ENCODE results near the gene GRAMD2B. TPM values are rescaled to one million over a fixed set of nuclear protein-coding genes. Genes with fewer than 3 reads are reported as not detected.

The GRAMD2B gene
- total RNA-seq, 1 experiment from 2014 or later = 6.7 TPM

- Histone ChIP-seq H3K4me1 (ENCODE audit: insufficient read depth, low read length) (no peaks in the 10 kb centered on the region), H3K79me1 (ENCODE audit: insufficient read depth, low read depth, low read length, poor library complexity, severe bottlenecking) (no peaks in the 10 kb centered on the region), H3K14ac (ENCODE audit: insufficient read depth, low read length) (no peak overlapping the region), H2BK120ac (ENCODE audit: low read depth, low read length, poor library complexity, severe bottlenecking) (no peak overlapping the region), H2BK12ac (ENCODE audit: insufficient read length, low read depth, low read length) (no peak overlapping the region), H4K5ac (ENCODE audit: insufficient read length, low read depth, low read length) (no peak overlapping the region), H3K9me3 (ENCODE audit: control insufficient read depth, low read depth, low read length) (no peaks in the 10 kb centered on the region), H3K27ac (ENCODE audit: insufficient read length, low read depth, low read length) (no peak overlapping the region), H3T11ph (ENCODE audit: low read length) (no peak overlapping the region), H3K23me2 (ENCODE audit: insufficient read length, low read depth, low read length, poor library complexity, severe bottlenecking) (no peaks in the 10 kb centered on the region), H3K27me3 (ENCODE audit: insufficient read depth, low read length) (no peaks in the 10 kb centered on the region), H4K8ac (replicated peaks; ENCODE audit: insufficient read length, low read depth, low read length) (no peak overlapping the region), H2BK20ac (ENCODE audit: low read depth, low read length, poor library complexity, severe bottlenecking) (no peak overlapping the region), H3K4ac (ENCODE audit: low read depth, low read length) (no peak overlapping the region), H3K23ac (ENCODE audit: insufficient read length, low read depth, low read length) (no peak overlapping the region), H3K56ac (ENCODE audit: insufficient read length, low read depth, low read length) (no peak overlapping the region), H2BK5ac (ENCODE audit: insufficient read length, low read length) (no peak overlapping the region), H4K20me1 (ENCODE audit: control insufficient read depth, insufficient read depth, insufficient read length) (no peaks in the 10 kb centered on the region), H2AK5ac (ENCODE audit: insufficient read length, low read length) (no peak overlapping the region), H3K9ac (ENCODE audit: extremely low read depth, insufficient read length, low read length) (no peak overlapping the region), H3K4me2 (ENCODE audit: insufficient read depth, insufficient read length, low read length) (no peak overlapping the region), H4K91ac (ENCODE audit: insufficient read length, low read depth, low read length) (no peak overlapping the region), H3K79me2 (ENCODE audit: insufficient read depth, low read length) (no peaks in the 10 kb centered on the region), H3K18ac (ENCODE audit: insufficient read length, low read depth, low read length) (no peak overlapping the region), H2AFZ (ENCODE audit: low read length) (no peak overlapping the region), H2BK15ac (ENCODE audit: low read depth, low read length) (no peak overlapping the region)
- TF ChIP-seq CTCF (conservative IDR thresholded peaks at IDR 0.05) = no peak
- no peak for DNase-seq
- Mint-ChIP-seq H3K27me3 (ENCODE audit: low read depth) (no peaks in the 10 kb centered on the region), H3K27ac (no peak overlapping the region), H3K4me3 (no peak overlapping the region), H3K4me1 (no peaks in the 10 kb centered on the region), H3K36me3 (ENCODE audit: insufficient read depth in 1 of 3, low read depth in 3 of 3) (peaks cover 2 to 48% (median 28%) of the 10 kb centered on the region in 3 experiments; a peak in 6 of 7 replicates), H3K9me3 (no peaks in the 10 kb centered on the region)
Measured at GRCh38 chr5:126480824-126481223, 57.6 kb downstream of the GRAMD2B start.
